Measurements from ENCODE around the gene SAFB2. TPM values are rescaled to one million over a fixed set of nuclear protein-coding genes. Genes with fewer than 3 reads are reported as not detected.

SAFB2 gene
- total RNA-seq, 1 experiment from 2014 or later, result 98.6 TPM

DNA sequence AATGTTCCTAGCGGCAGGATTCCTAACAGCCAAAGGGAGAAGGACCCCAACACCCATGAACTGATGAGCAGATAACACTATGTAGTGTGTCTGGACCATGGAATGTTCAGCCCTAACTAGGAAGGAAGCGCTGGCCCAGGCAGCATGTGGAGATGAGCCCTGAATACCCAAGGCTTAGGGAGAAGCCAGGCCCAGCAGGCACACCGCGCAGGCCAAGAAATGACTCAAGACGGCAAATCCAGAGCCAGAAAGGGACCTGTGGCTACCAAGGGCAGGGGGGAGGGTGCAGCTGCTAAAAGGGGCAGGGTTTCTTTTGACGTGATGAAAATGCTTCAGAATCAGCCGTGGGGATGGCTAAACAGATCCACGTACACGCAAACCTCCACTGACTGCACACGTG is 34.1 kb downstream of the SAFB2 start:
- no TSS peak for BruUV-seq (replicated peaks)
- no peaks in the 10 kb centered on the region for H3K9me3 Mint-ChIP-seq (ENCODE audit: unreplicated experiment)
- no peaks in the 10 kb centered on the region for H3K4me1 Mint-ChIP-seq (ENCODE audit: insufficient read depth, unreplicated experiment)
- TF ChIP-seq, protein P1, sequence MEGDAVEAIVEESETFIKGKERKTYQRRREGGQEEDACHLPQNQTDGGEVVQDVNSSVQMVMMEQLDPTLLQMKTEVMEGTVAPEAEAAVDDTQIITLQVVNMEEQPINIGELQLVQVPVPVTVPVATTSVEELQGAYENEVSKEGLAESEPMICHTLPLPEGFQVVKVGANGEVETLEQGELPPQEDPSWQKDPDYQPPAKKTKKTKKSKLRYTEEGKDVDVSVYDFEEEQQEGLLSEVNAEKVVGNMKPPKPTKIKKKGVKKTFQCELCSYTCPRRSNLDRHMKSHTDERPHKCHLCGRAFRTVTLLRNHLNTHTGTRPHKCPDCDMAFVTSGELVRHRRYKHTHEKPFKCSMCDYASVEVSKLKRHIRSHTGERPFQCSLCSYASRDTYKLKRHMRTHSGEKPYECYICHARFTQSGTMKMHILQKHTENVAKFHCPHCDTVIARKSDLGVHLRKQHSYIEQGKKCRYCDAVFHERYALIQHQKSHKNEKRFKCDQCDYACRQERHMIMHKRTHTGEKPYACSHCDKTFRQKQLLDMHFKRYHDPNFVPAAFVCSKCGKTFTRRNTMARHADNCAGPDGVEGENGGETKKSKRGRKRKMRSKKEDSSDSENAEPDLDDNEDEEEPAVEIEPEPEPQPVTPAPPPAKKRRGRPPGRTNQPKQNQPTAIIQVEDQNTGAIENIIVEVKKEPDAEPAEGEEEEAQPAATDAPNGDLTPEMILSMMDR (IDR thresholded peaks at IDR 0.05; ENCODE audit: unreplicated experiment), result no peak
- intact Hi-C loops (cut with micrococcal nuclease), result no loop called here
- peaks cover 79% of the 10 kb centered on the region for H3K36me3 Mint-ChIP-seq (ENCODE audit: insufficient read depth, unreplicated experiment)
- DNase-seq (ENCODE audit: unreplicated experiment), result no peak
- no peaks in the 10 kb centered on the region for H3K27me3 Mint-ChIP-seq (ENCODE audit: insufficient read depth, unreplicated experiment)
- no peak overlapping the region for H3K27ac Mint-ChIP-seq (ENCODE audit: low read depth, unreplicated experiment)
- CTCF ChIA-PET, result interaction anchor here (0.7 kb wide), 1 partner anchor 676 kb away, joined by 3 read pairs; no protein-coding TSS in a partner anchor
- POLR2A ChIA-PET, result no interaction called here
- no peak overlapping the region for H3K4me3 Mint-ChIP-seq (ENCODE audit: unreplicated experiment)

DNA sequence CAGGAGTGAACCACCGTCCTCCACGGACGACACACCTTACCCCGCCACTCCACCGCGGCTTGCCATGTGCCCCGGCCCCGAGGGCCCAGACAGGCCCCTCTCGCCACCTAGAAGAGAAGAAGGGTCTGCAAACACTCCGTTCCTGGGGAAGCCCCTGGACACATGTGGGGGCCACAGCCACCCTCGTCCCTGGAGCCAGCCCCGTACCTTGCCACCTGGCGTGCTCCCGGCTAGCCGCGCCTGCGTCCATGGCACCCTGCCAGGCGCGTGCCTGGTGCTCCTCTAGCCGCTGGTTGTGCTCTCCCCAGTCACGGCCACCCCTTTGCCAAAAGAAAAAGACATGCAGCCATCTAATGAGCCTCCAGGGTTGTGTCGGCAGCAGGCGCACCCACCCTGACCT is 34.9 kb downstream of the SAFB2 start:
- intact Hi-C loops (cut with micrococcal nuclease), result no loop called here
- ChIA-PET CTCF (interaction anchor here (1.0 to 1.1 kb wide), 2 partner anchors 14 to 28 kb away, joined by 3 to 4 read pairs; no protein-coding TSS in a partner anchor), POLR2A (no interaction called here)
- no peak overlapping the region for H3K4me3 Mint-ChIP-seq (ENCODE audit: unreplicated experiment)
- peaks cover 71% of the 10 kb centered on the region for H3K36me3 Mint-ChIP-seq (ENCODE audit: insufficient read depth, unreplicated experiment)
- no peak for DNase-seq (ENCODE audit: unreplicated experiment)
- TF ChIP-seq, protein P1 (IDR thresholded peaks at IDR 0.05; ENCODE audit: unreplicated experiment), result no peak
- no peak overlapping the region for H3K27ac Mint-ChIP-seq (ENCODE audit: low read depth, unreplicated experiment)
- no peaks in the 10 kb centered on the region for H3K27me3 Mint-ChIP-seq (ENCODE audit: insufficient read depth, unreplicated experiment)
- H3K9me3 Mint-ChIP-seq (ENCODE audit: unreplicated experiment), result no peaks in the 10 kb centered on the region
- BruUV-seq (replicated peaks), result no TSS peak
- H3K4me1 Mint-ChIP-seq (ENCODE audit: insufficient read depth, unreplicated experiment), result no peaks in the 10 kb centered on the region

DNA sequence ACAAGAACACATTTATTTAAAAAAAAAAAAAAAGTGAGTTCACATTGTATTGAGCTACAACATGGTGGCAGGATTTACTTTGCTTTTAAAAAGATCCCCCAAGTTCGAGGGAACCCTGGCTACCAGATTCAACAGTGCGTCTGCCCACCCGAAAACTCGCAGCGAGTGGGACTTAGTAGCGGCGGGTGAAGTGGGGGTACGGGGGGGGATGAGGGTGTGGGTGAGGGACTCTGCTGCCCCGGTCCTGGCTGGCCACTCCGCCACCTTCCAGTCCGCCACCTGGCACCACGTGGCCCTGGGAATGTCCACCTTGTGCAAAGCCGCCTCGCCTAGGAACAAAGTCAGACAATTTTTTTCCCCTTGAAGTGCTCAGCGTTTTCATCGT is 35.5 kb downstream of the SAFB2 start:
- TF ChIP-seq, protein P1 (IDR thresholded peaks at IDR 0.05; ENCODE audit: unreplicated experiment), result no peak
- Mint-ChIP-seq H3K9me3 (ENCODE audit: unreplicated experiment) (no peaks in the 10 kb centered on the region), H3K27ac (ENCODE audit: low read depth, unreplicated experiment) (no peak overlapping the region), H3K36me3 (ENCODE audit: insufficient read depth, unreplicated experiment) (peaks cover 65% of the 10 kb centered on the region), H3K4me1 (ENCODE audit: insufficient read depth, unreplicated experiment) (no peaks in the 10 kb centered on the region), H3K4me3 (ENCODE audit: unreplicated experiment) (no peak overlapping the region), H3K27me3 (ENCODE audit: insufficient read depth, unreplicated experiment) (no peaks in the 10 kb centered on the region)
- POLR2A ChIA-PET, result no interaction called here
- CTCF ChIA-PET, result interaction anchor here (0.6 to 1.1 kb wide), 4 partner anchors 14 to 539 kb away, joined by 3 to 4 read pairs (median 4); no protein-coding TSS in a partner anchor
- intact Hi-C loops (cut with micrococcal nuclease), result no loop called here
- no peak for DNase-seq (ENCODE audit: unreplicated experiment)
- BruUV-seq (replicated peaks), result TSS peak; percentile 35

- peaks cover 60% of the 10 kb centered on the region for H3K36me3 Mint-ChIP-seq (ENCODE audit: insufficient read depth, unreplicated experiment)
- no peak overlapping the region for H3K4me3 Mint-ChIP-seq (ENCODE audit: unreplicated experiment)
Observed at GRCh38 chr19:5586300-5587070, 36.1 kb downstream of the SAFB2 start.

More at GRCh38 chr19:5586300-5587070, 36.1 kb downstream of the SAFB2 start:
- H3K4me1 Mint-ChIP-seq (ENCODE audit: insufficient read depth, unreplicated experiment), result no peaks in the 10 kb centered on the region
- intact Hi-C loops (cut with micrococcal nuclease), result no loop called here
- H3K9me3 Mint-ChIP-seq (ENCODE audit: unreplicated experiment), result no peaks in the 10 kb centered on the region
- CTCF ChIA-PET, result interaction anchor here (0.6 to 1.1 kb wide), 4 partner anchors 13 to 553 kb away, joined by 3 to 4 read pairs (median 4); no protein-coding TSS in a partner anchor
- POLR2A ChIA-PET, result no interaction called here
- H3K27me3 Mint-ChIP-seq (ENCODE audit: insufficient read depth, unreplicated experiment), result no peaks in the 10 kb centered on the region
- TF ChIP-seq, protein P1 (IDR thresholded peaks at IDR 0.05; ENCODE audit: unreplicated experiment), result no peak
- DNase-seq (ENCODE audit: unreplicated experiment), result no peak
- no TSS peak for BruUV-seq (replicated peaks)
- no peak overlapping the region for H3K27ac Mint-ChIP-seq (ENCODE audit: low read depth, unreplicated experiment)

Measured in MCF 10A (cell line).